CD14-positive monocyte (primary cell): ENCODE results near the gene RNASE7. TPM values are rescaled to one million over a fixed set of nuclear protein-coding genes. Genes with fewer than 3 reads are reported as not detected.
A peak's percentile ranks its signal among the peaks of the same experiment; 100 is the strongest.

Experiments used
- DNase-seq, 3 donors: peaks; one replicate each; pipeline ENCODE4 v3.0.0-alpha.2; 2011 to 2022
- H2AFZ ChIP-seq: 2 replicates; pipeline ENCODE4 v1.6.0; 2012; ENCODE audit warnings: mild to moderate bottlenecking, low read depth, low read length, inconsistent platforms; ENCODE audit not compliant: insufficient read depth, poor library complexity, severe bottlenecking
- H3K27ac ChIP-seq, 2 donors: 1 replicate in 1 of 2; 2 replicates in 1 of 2; pipeline ENCODE4 v1.5.1; 2012 to 2013; ENCODE audit warnings: low read length in 2 of 2, control low read depth in 1 of 2, inconsistent platforms in 1 of 2, low read depth in 1 of 2, mild to moderate bottlenecking in 1 of 2
- H3K27me3 ChIP-seq, 2 donors: one replicate each; pipeline versions ENCODE4 v1.6.0 to v1.6.1; 2011 to 2013; ENCODE audit warnings: low read length in 2 of 2; ENCODE audit not compliant: control insufficient read depth in 2 of 2, insufficient read depth in 2 of 2
- H3K36me3 ChIP-seq, 2 donors: replicated peaks in 1 of 2; 1 replicate in 1 of 2; 2 replicates in 1 of 2; pipeline versions ENCODE4 v1.5.1 to v1.6.1; 2012 to 2013; ENCODE audit warnings: low read length in 2 of 2, control low read depth in 1 of 2, inconsistent platforms in 1 of 2, mild to moderate bottlenecking in 1 of 2; ENCODE audit not compliant: insufficient read depth in 2 of 2, control insufficient read depth in 1 of 2
- H3K4me1 ChIP-seq, 2 donors: 1 replicate in 1 of 2; 2 replicates in 1 of 2; pipeline versions ENCODE4 v1.5.1 to v1.6.1; 2012 to 2013; ENCODE audit warnings: low read length in 2 of 2, control low read depth in 1 of 2, inconsistent platforms in 1 of 2, mild to moderate bottlenecking in 1 of 2, moderate library complexity in 1 of 2; ENCODE audit not compliant: insufficient read depth in 2 of 2, control insufficient read depth in 1 of 2
- H3K4me2 ChIP-seq: replicated peaks from 2 replicates; pipeline ENCODE3; 2012; ENCODE audit warnings: low read length, moderate library complexity, mild to moderate bottlenecking; ENCODE audit not compliant: poor library complexity, severe bottlenecking; ENCODE audit errors: extremely low read depth
- H3K4me3 ChIP-seq, 3 experiments: fragments of 200-600 bp in 1 of 3; sonication (generic) in 1 of 3; replicated peaks in 1 of 3; 1 replicate in 2 of 3; 2 replicates in 1 of 3; pipeline ENCODE4 v1.5.1; 2011 to 2013; ENCODE audit warnings: low read length in 3 of 3, mild to moderate bottlenecking in 3 of 3, control low read depth in 2 of 3, low read depth in 2 of 3, inconsistent platforms in 1 of 3, moderate library complexity in 1 of 3
- H3K79me2 ChIP-seq: 2 replicates; pipeline ENCODE4 v1.6.0; 2012; ENCODE audit warnings: mild to moderate bottlenecking, control low read depth, inconsistent platforms, low read length, moderate library complexity; ENCODE audit not compliant: insufficient read depth
- H3K9ac ChIP-seq: 2 replicates; pipeline ENCODE4 v1.6.0; 2017; ENCODE audit warnings: low read length, mild to moderate bottlenecking; ENCODE audit not compliant: insufficient read depth, poor library complexity, severe bottlenecking
- H3K9me3 ChIP-seq, 2 donors: replicated peaks in 1 of 2; 1 replicate in 1 of 2; 2 replicates in 1 of 2; pipeline versions ENCODE4 v1.5.1 to v1.6.1; 2012 to 2013; ENCODE audit warnings: low read length in 2 of 2, control low read depth in 1 of 2; ENCODE audit not compliant: control insufficient read depth in 1 of 2, insufficient read depth in 1 of 2
- H4K20me1 ChIP-seq: 2 replicates; pipeline ENCODE4 v1.6.0; 2012; ENCODE audit warnings: mild to moderate bottlenecking, low read length, control low read depth, moderate library complexity; ENCODE audit not compliant: insufficient read depth
- H3K27ac Mint-ChIP-seq, 7 donors: one replicate each; pipeline ENCODE4 v1.8.0; 2020; ENCODE audit warnings: mild to moderate bottlenecking in 7 of 7, mixed read lengths in 7 of 7, moderate library complexity in 6 of 7, inconsistent platforms in 2 of 7
- H3K27me3 Mint-ChIP-seq, 3 donors: one replicate each; pipeline ENCODE4 v1.8.0; 2021 to 2022; ENCODE audit warnings: low read depth in 3 of 3, mild to moderate bottlenecking in 3 of 3, mixed read lengths in 3 of 3, moderate library complexity in 3 of 3, inconsistent platforms in 1 of 3
- H3K36me3 Mint-ChIP-seq, 2 donors: one replicate each; pipeline ENCODE4 v1.8.0; 2020; ENCODE audit warnings: mixed read lengths in 2 of 2, inconsistent platforms in 1 of 2, mild to moderate bottlenecking in 1 of 2
- H3K4me1 Mint-ChIP-seq: one replicate; pipeline ENCODE4 v1.8.0; 2020; ENCODE audit warnings: mild to moderate bottlenecking, mixed read lengths
- H3K4me3 Mint-ChIP-seq, 2 donors: one replicate each; pipeline ENCODE4 v1.8.0; 2020; ENCODE audit warnings: mild to moderate bottlenecking in 2 of 2, mixed read lengths in 2 of 2, moderate library complexity in 1 of 2
- H3K9me3 Mint-ChIP-seq, 7 donors: one replicate each; pipeline ENCODE4 v1.8.0; 2020 to 2022; ENCODE audit warnings: mixed read lengths in 7 of 7, mild to moderate bottlenecking in 6 of 7, moderate library complexity in 6 of 7, inconsistent platforms in 2 of 7
- CTCF ChIP-seq: fragments of 200-600 bp; IDR thresholded peaks from one replicate; pipeline ENCODE4 v1.8.0; 2022; ENCODE audit warnings: antibody characterized with exemption, mild to moderate bottlenecking
- WGBS: methylation state at CpG from one replicate; pipeline ENCODE4 v1.1.5; 2013; ENCODE audit warnings: missing lambda C conversion rate; ENCODE audit not compliant: insufficient coverage; 5-methylcytosine and 5-hydroxymethylcytosine counted together
- intact Hi-C, 2 donors: fragments of 100-400 bp; cut with micrococcal nuclease; formaldehyde crosslinking; loops; one replicate each; pipeline versions ENCODE4 v1.15.0 to v1.15.1; 2023
- polyA minus RNA-seq: library from RNA; depleted of rRNA, polyadenylated mRNA; stranded (reverse); fragments of >200 nt; gene quantifications from 2 replicates; pipeline ENCODE4 v1.2.3, GENCODE V29; 2012
- polyA plus RNA-seq, 3 donors: library from polyadenylated mRNA; depleted of rRNA in 1 of 3; unstranded in 2 of 3; stranded (reverse) in 1 of 3; fragments of 300-500 nt in 2 of 3; fragments of >200 nt in 1 of 3; fragmentation: Illumina TruSeq in 2 of 3; gene quantifications; 1 replicate in 2 of 3; 2 replicates in 1 of 3; pipeline ENCODE4 v1.2.3, GENCODE V29; 2012 to 2021
- total RNA-seq, 12 experiments: library from RNA in 1 of 12; stranded (reverse) in 1 of 12; fragments of 120-200 nt in 1 of 12; gene quantifications; one replicate each; pipeline ENCODE4 v1.2.4 and lab custom pipeline; 2013 to 2026; ENCODE audit warnings: mixed read lengths in 6 of 12, inconsistent platforms in 1 of 12

Gene RNASE7
- not detected for total RNA-seq (2013)
- polyA plus RNA-seq (not detected), polyA minus RNA-seq (not detected in 2 replicates), total RNA-seq (lab: John Stamatoyannopoulos, UW) (0 to 0.69 (median 0.08) reads per million in 11 experiments)

GRCh38 chr14:21041676-21042433, at the start of gene RNASE7:
Gene RNASE7, plus strand, starts transcription at chr14:21042362. Its CDS starts 631 bp downstream, at chr14:21042993.
- peaks cover 2 to 31% of the 10 kb centered on the region in 2 donors for H3K27me3 ChIP-seq
- no peak for TF ChIP-seq CTCF
- Mint-ChIP-seq H3K27me3 (peaks cover 6 to 12% (median 11%) of the 10 kb centered on the region in 3 donors), H3K4me1 (peaks cover 9% of the 10 kb centered on the region), H3K27ac (peak within 1 kb of the TSS in 2 of 7 donors; percentile 9 to 21), H3K4me3 (no peak within 1 kb of the TSS), H3K36me3 (no peaks in the 10 kb centered on the region), H3K9me3 (no peaks in the 10 kb centered on the region)
- H3K9me3 ChIP-seq, result no peaks in the 10 kb centered on the region
- no peaks in the 10 kb centered on the region for H3K36me3 ChIP-seq
- H4K20me1 ChIP-seq, result no peaks in the 10 kb centered on the region
- peak; percentile 29 to 75 (median 47) for DNase-seq
- no peak within 1 kb of the TSS for H3K4me2 ChIP-seq
- intact Hi-C loops, result no loop called here
- WGBS, result 33% methylated on average over 6 of the region's 11 CpGs
- no peak within 1 kb of the TSS for H3K27ac ChIP-seq
- H3K4me3 ChIP-seq, result no peak within 1 kb of the TSS
- H3K9ac ChIP-seq, result no peak within 1 kb of the TSS
- no peak within 1 kb of the TSS for H2AFZ ChIP-seq
- no peaks in the 10 kb centered on the region for H3K4me1 ChIP-seq
- H3K79me2 ChIP-seq, result no peaks in the 10 kb centered on the region

GRCh38 chr14:20996521-20996920, 45.6 kb upstream of the RNASE7 start:
- no peak overlapping the region for H3K4me3 Mint-ChIP-seq
- intact Hi-C loops, result no loop called here
- H3K36me3 ChIP-seq, result peaks cover 53 to 61% of the 10 kb centered on the region in 2 donors
- no peaks in the 10 kb centered on the region for H3K9me3 ChIP-seq
- H3K36me3 Mint-ChIP-seq, result peaks cover 52 to 62% of the 10 kb centered on the region in 2 donors
- WGBS, result 95% methylated on average over 13 of the region's 14 CpGs
- no peak for TF ChIP-seq CTCF
- no peaks in the 10 kb centered on the region for H4K20me1 ChIP-seq
- peaks cover 0 to 3% (median 0%) of the 10 kb centered on the region in 3 donors for H3K27me3 Mint-ChIP-seq
- peaks cover 8% of the 10 kb centered on the region for H3K79me2 ChIP-seq
- H3K27me3 ChIP-seq, result no peaks in the 10 kb centered on the region
- no peak overlapping the region for H3K27ac Mint-ChIP-seq
- peaks cover 0 to 1% (median 0%) of the 10 kb centered on the region in 7 donors for H3K9me3 Mint-ChIP-seq
- H3K4me1 Mint-ChIP-seq, result peaks cover 3% of the 10 kb centered on the region
- H3K4me3 ChIP-seq, result no peak overlapping the region
- H3K4me2 ChIP-seq, result no peak overlapping the region
- H3K9ac ChIP-seq, result no peak overlapping the region
- H3K27ac ChIP-seq, result no peak overlapping the region
- DNase-seq, result no peak
- H3K4me1 ChIP-seq, result no peaks in the 10 kb centered on the region
- H2AFZ ChIP-seq, result no peak overlapping the region
